Glomerular endothelial cell (primary cell): ENCODE data around the gene BGN. TPM values are rescaled to one million over a fixed set of nuclear protein-coding genes. Genes with fewer than 3 reads are reported as not detected.

Experiments
- DNase-seq: peaks from one replicate; pipeline ENCODE4 v3.0.0-alpha.2; 2011; ENCODE audit warnings: low read depth, low spot score; ENCODE audit errors: extremely low read depth
- total RNA-seq: library from RNA; depleted of rRNA; stranded (reverse); fragments of >200 nt; gene quantifications from 2 replicates; pipeline ENCODE4 v1.2.3, GENCODE V29; 2015

BGN gene
- total RNA-seq, 1 donor from 2014 or later: 166 TPM

DNA sequence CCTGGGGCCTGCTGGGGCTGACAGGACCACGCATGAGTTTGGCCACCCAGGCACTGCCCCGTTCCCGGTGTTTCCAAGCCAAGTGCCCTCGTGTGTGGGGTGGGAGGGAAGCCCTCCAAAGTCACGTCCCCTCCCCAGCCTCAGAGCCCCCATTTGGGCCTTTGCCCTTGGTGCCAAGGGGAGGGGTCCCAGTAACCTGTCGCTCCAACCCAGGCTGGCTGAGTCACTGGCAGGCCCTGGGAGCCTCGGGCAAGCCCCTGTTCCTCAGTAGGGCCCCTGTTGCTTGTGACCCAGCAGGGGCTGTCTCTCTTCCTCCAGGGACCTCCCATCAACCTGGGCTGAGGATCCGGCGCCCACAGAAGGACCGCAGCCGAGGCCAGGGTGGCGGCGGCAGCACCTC, 13.7 kb upstream of the BGN start:
- no peak for DNase-seq

DNA sequence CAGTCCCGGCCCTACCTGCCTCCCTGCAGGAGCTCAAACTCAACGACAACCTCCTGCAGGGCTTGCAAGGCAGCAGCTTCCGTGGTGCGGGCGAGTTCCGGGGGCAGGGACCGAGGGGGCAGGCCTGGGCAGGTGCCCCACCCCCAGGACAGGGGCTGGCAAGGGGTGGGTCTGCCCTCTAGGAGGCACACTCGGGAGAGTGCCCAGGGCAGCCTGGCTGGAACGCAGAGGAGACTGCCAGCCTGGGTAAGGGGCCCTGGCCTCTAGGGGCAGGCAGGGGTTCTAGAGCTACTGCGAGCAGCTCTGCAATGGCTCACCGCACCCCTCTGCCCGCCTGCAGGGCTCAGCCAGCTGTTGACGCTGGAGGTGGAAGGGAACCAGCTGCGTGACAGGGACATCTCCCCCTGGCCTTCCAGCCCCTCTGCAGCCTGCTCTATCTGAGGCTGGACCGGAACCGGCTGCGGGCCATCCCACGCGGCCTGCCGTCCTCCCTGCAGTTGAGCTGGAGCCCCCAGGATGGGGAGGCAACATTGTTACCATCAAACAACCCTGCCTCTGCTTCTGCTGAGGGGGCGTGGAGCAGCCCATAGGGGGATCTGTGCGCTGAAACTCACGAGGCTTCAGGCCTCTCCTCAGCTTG, 12.3 kb upstream of the BGN start:
- DNase-seq: no peak

GRCh38 chrX:153485396-153486080, 9.2 kb upstream of the BGN start:
- no peak for DNase-seq

DNA sequence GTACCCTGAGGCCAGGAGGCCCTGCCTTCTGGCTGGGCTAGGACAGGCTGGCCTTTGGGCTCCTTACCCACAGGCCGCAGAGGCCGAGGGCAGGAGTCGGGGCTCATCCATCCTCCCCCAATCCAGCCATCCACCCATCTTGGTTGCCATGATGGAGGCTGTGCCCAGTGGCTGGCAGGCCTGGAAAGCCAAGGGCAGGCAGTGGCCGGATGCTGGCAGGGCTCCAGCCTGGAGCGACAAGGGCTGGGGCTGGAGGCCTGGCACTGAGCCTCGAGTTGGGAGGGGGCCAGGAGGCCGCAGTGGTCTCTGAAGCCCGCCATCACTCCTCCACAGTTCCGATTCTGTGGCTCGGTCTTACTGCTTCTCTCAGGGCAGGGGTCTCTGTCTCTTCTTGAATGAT, 8.6 kb upstream of the BGN start:
- DNase-seq: no peak

GRCh38 chrX:153487590-153488071, 7.1 kb upstream of the BGN start:
- DNase-seq: no peak

DNA sequence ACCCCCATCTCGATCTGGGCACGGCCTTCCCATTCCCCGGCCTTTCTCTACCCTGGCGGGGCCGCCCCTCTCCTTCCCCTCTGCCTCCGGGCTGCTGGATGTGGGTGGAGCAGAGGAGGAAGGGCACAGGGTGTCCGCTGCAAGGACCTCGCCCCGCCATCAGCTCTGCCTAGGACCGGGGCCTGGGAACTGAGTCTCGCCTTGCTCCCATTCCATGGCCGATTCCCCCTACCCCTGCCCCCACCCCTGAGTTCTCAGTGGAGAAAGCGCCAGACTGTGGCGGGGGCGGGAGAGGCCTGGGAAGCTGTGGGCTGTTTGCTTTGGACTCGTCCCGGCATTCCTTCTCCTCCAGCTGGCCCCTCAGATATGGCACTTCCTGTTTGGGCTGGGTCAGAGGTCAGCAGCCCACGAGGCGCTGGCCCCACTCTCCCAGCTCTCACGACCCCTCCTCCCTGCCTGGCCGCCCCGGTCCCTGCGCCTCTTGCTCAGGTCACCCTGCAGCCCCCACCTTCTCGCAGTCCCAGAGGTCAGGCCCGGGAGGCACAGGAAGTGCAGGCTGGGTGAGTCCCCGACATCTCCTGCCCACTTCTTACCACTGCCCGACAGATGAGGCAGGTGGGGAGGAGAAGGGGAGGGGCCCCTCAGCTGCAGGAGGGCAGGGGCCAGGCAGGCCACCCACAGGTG, 6.4 kb upstream of the BGN start:
- no peak for DNase-seq

DNA sequence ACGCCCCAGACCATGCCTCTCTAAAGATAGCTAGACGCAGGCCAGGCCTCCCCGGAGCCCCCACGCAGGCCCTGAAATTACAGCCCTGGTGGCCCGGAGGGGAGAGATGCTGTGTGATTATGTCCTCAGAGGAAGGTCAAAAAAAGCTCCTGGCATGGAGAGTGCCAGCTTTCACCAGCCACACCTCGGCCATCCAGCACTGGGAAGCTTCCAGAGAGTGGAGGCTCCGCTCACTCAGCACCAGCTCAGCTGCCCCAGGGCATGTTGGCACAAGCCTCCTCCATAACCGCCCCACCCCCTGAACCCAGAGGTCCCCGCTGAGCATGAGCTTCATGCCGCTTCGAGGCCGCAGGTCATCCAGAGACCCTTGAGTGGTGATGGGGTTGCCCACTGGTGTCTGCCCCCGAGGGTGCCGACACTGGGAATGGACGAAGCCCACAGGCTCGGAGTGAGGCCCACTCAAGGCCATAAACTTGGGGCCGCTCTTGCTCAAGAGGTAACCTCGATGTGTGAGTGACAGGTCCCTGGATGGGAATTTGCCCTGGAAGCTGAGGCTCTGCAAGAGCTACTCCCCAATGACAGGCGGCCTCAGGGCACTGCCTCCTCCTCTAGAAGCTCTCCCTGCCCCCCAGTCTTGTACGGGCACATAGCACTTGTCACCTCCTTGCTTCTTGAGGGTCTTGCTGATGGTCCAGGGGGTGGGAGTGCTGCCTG, 4.4 kb upstream of the BGN start:
- no peak for DNase-seq

GRCh38 chrX:153491351-153491914, 3.3 kb upstream of the BGN start:
- no peak for DNase-seq

GRCh38 chrX:153491918-153492317, 2.9 kb upstream of the BGN start:
- no peak for DNase-seq

GRCh38 chrX:153492543-153492942, 2.2 kb upstream of the BGN start:
- DNase-seq: no peak

- no peak for DNase-seq
Measured at GRCh38 chrX:153493085-153493484, 1.7 kb upstream of the BGN start.

GRCh38 chrX:153494061-153494460, 719 bp upstream of the BGN start:
- DNase-seq: no peak

DNA sequence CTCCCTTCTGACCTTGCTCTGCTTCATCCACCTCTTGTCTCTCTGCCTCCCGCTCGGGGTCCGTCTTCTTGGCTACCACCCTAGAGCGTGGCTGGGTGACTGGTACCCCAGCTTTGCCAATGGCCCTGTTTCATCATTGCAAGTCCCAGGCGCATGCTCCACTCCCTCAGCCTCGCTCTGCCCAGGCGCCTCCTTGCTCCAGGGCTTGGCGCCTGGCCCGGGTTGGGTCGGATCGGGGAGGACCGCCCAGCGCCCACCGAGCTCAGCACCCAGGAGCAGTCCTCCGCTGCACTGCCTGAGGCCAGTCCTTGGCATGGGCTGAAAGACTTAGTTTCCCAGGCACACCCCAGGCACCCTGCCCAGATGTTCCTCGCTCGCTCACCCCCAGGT, 577 bp downstream of the BGN start:
- DNase-seq: no peak

GRCh38 chrX:153495903-153496589, 1.3 kb downstream of the BGN start:
- DNase-seq: no peak

GRCh38 chrX:153496590-153496959, 1.8 kb downstream of the BGN start:
- DNase-seq: no peak

DNA sequence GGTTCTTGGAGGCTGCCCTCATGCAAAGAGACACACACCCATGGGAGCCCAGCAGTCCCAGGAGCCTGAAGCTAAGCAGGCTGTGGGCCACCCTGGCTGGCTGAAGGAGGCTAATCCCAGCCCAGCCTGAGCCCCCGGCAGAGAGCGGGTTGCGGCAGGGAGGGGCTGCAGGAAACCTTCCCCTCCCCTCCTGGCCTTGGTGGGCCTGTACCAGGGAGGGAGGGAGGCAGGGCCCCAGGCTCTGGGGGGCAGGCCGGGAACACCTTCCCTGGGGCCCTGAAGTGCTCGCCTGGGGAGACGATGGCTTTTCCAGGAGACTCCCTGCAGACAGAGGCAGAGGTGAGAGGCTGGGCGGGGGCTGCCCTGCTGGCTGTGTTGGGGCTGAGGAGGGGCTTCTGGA, 3.7 kb downstream of the BGN start:
- no peak for DNase-seq

- DNase-seq: no peak
Measured at GRCh38 chrX:153499341-153499740, 4.6 kb downstream of the BGN start.

DNA sequence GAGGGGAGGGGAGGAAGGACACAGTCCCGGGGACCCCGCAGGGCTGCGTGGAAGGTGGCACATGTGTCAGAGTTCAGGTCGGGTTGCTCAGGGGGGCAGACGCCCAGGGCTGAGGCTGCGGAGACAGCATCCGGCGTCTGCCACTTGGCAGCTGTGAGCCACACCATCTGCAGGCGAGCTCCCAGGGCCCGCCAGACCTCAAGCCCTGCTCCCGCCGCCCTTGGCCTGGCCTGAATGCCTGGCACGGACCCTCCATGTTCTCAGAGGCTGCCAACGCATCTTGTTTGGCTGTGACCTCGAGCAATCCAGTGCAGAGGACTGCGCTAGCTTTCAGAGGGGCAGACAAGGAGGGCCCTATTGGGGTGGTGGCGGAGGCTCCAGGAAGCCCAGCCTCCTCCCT, 5.1 kb downstream of the BGN start:
- DNase-seq: no peak

DNA sequence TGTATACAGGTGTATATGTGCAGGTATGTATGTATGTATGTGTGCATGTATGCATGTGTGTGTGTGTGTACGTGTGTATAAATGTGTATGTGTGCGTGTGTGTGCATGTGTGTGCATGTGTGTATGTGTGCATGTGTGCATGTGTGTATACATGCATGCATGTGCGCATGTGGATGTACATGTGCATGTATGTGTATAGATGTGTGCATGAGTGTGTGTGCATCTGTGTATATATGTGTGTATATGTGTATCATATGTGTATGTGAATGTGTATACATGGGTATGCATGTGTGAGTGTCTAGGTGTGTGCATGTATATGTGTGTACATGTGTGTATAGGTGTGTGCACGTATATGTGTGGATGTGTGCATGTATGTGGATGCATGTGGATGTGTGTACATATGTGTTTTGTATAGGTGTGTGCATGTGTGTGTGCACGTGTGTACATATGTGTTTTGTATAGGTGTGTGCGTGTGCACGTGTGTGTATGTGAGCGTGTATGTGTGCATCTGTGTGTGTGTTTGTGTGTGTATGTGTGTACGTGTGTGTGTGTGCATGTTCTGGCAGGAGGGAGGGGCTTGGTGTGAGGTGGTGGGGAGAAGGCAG, 6.0 kb downstream of the BGN start:
- DNase-seq: no peak

GRCh38 chrX:153501530-153501929, 6.8 kb downstream of the BGN start:
- no peak for DNase-seq
